GM18502 (cell line): ENCODE measurements around the gene BAHD1.

Source experiments
- ATAC-seq: cut with Tn5 transposase; IDR thresholded peaks from one replicate; pipeline ENCODE4 v1.9.1; 2021; ENCODE audit warnings: mild to moderate bottlenecking; ENCODE audit not compliant: unreplicated experiment, poor library complexity

Gene BAHD1

DNA sequence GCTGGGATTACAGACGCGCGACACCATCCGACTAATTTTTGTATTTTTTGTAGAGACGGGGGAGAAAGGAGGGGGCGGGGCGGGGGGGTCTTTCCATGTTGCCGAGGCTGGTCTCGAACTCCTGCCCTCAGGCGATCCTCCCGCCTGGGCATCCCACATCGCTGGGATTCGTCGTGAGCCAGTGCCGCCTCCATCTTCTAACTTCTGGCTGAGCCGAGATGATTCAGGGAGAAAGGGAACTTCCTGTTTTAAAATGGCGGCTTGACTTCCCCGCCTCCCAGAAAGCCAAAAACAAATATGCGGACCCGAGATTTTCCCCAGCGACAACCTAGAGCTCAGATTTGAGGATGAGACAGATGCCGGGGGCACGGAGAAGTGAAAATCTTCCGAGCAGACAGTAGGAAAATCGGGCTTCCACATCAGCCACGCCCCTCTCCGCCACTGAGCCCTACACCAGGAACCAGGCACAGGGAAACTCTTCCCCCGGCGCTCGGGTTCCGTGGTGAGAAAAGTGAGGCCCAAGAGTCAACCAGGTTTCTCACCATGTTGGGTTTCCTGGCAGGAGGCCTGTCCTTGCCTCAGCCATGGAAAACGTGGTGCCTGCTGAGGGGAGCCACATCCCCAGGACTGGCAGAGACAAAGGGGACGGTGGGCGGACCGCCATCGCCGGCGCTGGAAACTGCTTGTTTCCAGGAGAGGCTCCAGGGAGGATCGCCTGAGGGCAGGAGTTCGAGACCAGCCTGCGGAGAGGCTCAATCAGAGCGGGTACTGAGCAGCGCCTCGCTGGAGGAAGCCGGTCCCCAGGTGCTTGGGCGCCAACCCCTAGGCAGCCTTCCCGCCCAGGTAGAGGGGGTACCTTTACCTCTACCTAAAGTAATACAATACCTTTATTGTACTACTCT lies 48.8 kb downstream of the BAHD1 start:
- ATAC-seq: no peak

DNA sequence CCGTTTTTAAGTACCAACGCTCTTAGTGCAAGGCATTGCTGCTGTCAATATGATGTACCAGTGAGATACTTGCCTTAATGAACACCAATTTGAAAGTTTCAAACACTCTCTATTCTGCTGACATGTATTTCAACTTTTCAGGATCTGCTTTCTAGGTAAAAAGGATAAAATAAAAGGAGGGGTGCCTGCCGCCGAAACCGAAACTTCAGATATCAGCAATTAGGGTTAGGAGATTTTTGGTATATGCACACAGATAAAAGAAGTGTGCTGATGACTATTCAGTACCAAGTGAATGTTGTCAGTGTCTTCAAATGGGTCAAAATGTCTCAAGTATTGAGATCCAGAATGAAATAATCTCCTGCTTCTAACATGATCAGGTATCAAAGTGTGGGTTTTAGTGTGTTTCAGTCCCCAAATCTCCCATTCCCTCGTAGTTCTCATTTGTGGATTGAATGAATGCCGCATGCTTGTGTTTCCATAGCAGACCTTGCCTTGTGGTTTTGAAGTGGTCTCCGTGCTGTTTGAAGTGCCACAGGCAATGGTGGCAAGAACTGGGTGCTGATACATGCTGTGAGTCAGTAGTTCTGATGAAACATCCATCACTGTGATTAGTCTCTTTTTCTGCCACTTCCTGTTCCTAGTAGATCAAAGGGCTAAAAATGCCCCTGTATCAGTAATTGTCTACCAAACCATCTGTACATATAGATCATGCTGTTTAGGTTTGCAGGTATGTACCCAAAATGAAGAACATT lies 52.5 kb downstream of the BAHD1 start:
- ATAC-seq: no peak

DNA sequence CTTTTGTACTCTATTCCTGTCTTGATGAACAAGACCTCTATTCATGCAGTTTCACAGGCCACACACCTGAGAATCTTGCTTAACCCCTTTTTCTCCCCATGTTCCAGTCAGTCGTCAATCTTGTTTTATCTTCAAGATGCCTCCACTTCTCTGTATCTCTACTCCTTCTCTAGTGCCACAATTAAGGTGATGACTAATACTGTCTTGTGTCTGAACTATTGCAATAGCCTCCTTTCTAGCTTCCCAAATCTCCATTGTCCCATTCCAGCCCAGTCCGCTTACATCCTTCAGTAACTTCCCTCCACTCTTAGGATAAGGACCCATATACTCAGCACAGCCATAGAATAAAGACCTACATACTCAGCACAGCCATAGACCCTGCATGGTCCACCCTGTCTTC lies 54.8 kb downstream of the BAHD1 start:
- no peak for ATAC-seq

DNA sequence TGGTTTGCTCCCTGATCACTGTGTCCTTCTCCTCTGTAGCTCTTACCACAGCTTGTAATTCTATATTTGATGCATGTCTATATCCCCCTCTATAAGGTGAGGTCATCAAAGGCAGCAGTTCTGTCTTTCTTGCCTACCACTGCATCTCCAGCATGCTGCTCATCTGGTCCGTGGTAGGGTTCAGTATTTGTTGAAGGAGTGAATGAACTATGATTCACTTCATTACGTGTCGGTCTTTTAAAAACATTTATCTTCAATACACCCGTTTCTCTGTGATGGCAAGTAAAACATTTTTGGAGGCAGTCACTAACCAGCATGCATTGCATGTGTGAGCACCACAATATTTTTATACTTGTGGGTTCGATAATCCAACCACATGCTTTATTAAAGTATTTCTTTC lies 57.7 kb downstream of the BAHD1 start:
- no peak for ATAC-seq

DNA sequence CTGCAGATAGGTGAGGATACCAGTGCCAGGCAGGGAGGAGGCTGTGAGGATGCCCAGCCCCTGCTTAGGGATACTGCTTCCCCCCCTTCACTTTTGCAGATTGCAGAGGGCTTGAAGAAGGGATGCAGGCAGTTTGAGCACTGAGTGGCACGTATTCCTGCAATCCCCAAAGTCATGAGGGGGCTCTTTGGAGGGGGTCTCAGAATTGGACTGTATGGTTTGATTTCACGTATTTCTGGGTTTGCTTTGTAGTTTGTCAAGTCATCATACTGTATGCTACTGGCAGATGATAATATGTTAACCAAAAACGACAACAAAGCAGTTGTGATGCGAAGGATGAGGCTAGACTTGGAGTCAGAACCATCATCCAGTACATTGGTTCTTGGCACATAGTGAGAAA lies 58.1 kb downstream of the BAHD1 start:
- no peak for ATAC-seq

DNA sequence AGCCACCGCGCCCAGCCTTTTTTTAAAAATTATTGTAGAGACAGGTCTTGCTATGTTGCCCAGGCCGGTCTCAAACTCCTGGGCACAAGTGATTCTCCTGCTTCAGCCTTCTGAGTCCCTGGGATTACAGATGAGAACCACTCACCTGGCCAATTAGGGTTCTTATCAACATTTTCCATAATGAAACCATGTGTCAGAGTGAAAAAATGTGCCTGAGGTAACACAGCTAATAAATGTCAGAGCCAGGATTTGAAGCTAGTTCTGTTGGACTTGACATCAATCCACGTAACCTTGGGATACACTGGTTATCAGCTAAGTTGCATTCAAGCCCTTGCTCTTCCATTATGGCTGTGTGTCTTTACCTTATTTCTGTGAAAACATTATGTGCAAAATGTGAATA lies 59.2 kb downstream of the BAHD1 start:
- ATAC-seq: no peak

DNA sequence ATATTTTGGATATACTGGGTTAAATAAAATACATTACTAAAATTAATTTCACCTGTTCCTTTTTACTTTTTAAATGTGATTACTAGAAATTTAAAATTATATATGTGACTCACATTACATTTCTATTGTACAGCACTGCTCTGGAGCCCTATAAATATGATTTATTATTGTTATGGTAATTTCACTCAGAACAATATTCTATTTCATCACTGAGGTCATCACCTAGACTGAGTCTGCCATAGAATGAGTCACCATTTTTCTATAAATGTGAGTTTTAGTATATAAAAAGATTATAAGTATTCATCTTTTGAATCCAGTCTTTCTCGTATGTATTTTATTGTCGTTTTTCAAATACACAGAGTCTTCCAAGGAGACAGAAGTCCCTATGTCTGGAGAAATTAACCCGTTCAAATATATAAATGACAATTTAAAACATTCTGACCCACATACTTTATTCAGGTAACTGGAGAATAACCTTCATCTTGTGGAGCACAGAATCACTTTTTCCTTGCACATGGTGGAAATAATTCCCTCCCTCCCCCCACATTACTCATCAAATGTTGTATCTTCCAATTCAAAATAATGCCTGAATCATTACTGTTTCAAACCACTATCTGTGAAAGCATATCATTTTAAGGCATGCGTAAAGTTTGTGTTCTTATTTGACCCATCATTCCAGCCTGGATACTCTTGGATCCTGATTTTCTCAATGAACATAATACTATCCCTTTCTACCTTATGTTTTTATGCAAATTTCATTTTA lies 60.0 kb downstream of the BAHD1 start:
- no peak for ATAC-seq

DNA sequence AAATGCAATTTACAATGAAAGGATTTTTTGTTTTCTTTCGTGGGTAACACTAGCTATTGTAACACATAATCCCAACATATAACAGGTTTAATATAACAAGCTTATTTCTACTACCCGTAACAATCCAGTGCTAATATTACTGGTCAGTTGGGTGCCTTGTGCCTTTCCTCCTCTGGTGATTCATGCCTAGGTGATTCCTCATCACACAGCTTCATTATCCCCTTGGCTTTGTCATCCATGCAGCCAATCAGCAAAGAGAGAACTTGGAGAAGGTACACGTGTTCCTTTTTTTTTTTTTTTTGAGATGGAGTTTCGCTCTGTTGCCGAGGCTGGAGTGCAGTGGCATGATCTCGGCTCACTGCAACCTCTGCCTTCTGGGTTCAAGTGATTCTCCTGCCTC lies 60.7 kb downstream of the BAHD1 start:
- ATAC-seq: no peak

DNA sequence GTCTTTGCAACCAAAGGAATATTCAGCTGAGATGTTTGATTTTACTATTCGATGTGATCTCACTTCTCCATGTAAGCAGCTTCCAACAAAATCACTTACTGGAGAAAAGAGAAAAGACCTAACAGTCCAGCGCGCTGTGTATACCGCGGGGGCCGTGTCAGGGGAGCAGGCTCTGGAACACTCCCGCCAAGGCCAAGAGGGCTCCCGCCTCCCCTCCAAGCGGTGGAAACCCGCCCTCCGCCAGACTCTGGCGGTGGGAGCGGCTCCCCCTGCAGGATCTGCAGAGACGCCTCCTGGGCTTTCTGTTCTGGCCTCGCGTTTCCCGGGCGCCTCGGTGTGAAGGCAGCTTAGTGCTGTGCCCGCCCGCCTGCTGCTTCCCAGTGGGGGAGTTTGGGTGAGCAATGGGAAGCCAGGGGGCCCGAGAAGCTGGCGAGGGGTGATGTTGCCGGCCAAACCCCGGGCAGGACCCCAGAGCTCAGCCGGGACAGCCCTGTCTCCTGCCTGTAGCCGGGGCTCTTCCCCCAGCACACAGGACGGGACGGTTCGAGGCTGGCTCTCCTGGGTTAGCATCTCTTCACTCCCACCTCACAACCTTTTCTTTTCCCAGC lies 66.3 kb downstream of the BAHD1 start:
- peak; percentile 59 for ATAC-seq

DNA sequence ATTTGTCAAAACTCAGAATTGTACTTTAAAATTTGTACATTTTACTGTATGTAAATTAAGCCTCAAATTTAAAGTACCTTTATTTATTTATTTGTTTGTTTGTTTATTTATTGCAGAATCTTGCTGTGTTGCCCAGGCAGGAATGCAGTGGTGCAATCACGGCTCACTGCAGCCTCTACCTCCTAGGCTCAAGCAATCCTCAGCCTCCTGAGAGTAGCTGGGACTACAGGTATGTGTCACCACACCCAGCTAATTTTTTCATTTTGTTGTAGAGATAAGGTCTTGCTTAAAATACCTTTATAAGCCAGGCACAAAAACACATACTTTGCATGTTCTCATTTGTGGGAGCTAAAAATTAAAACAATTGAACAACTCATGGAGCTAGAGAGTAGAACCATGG lies 67.5 kb downstream of the BAHD1 start:
- no peak for ATAC-seq

DNA sequence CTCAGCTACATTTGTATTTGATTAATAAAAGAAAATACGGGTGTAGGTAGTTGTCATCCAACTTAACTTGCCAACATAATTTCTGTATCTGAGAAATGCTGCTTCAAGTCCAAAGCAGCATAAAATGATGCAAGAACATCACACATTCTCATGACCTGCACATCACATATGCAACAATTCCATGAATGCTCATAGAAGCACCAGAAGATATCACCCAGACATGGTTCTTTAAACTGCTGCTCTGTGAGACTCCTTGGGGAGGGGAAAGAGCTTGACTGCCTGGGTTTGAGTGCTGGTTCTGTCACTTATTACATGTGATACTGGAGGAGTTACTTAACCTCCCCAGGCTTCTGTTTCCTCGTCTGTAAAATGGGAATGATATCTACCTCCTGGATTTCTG lies 69.4 kb downstream of the BAHD1 start:
- ATAC-seq: no peak

DNA sequence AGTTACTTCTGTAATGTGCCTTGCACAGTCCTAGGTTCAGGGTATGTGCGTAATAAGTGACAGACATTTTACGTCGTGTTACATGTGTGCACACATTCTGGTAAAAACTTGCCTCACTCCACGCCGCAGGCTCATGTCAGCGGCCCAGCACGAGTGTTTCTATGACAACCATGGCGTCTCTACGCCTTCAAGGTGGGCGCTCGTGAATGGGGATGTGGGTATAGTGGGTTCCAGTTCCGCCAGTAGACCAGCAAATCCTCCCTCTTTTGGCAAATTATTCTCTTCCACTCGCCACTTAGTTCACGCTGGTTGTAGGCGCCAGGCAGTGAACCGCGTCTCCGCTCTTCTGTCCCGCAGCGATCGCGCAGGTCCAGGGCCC lies 70.3 kb downstream of the BAHD1 start:
- ATAC-seq: peak; percentile 42

DNA sequence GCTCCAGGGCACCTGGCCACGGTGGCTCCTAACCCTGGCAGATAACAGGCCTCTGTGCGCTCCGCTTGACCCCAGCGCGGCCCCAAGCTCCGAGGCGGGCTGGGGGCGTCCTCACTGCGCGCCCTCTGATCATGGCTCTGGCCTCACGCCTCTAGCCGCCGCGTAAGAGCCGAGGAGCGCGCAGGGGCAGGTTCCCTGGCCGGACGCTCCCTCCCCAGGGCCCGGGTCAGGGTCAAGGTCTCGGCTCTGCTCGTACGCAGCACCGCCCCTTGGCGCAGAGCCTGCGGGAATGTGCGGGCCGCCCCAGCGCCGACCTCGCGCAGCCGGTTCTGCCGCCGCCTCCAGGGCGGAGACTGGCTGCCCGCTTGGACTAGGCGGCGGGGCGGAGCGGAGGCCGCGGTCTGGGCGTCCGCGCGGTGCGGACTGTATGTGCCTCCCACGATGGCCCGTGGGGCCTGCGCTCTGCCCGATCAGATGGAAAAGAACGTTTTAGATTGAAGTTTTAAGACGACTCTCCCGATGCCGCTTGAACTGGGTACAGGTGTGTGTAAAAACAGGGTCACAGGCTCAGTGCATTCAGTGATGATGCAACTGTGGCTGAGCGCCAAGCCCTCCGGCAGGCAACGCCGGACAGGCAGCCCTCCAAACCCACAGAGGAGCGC lies 70.8 kb downstream of the BAHD1 start:
- ATAC-seq: peak; percentile 71

DNA sequence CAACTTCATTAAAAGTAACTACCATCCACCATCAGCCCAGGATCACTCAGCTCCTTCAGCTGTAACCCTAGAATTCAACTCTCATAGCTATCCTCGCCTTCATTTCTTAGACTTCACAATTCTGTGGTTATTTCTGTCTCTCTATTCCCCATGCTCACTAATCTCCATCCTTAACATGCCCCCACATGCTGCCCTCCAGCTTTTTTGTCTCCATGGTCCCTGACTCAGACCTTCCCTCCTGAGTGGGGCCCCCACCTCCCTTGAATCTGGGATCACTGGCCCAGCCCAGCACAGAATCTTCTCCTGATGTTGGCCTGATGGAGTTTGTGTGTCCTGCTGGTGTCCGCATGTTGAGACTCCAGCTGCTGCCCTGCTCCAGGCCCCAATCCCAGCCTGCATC lies 71.7 kb downstream of the BAHD1 start:
- no peak for ATAC-seq

DNA sequence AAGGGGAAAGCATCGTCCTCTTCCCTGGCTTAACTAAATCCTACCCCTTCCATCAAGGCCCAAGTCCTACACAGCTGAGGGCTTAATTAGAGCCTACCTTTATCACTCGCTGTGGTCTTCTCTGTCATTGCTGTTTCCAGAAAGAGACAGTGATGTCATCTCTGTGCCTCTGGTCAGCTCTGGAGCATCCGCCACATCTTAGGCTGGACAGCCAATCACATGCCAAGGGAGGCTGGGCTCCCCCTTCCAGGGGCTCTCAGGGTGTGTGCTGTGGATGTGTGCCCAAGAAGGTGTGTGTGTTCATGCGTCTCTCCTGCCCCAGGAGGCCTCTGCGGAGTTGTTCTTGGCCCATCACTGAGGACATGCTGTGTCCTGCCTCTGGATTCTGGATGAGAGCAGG lies 72.9 kb downstream of the BAHD1 start:
- no peak for ATAC-seq

DNA sequence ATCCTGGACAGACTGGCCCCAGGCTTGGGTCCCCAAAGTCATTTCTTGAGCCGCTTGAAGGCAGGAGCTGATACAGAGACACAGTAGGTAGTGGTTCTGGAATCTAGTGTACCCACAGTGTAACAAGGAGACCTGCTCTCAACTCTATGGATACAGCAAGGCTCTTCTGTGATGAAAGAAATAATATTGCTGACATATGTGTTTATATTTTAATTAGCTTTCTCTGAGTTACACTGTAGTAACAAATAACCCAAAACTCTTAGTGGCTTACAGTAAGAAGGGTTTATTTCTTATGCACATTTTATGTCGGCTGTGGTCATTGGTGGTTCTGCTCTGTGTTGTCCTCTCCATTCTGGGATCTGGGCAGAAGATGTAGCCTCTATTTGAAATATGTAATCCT lies 75.6 kb downstream of the BAHD1 start:
- ATAC-seq: no peak
